NCI-H1417 treated with DMSO at 0.1 percent for 48 hours (cell line): Measurements from ENCODE around the gene AKR1B15.
"Not testable (repeated sequence)": the region's sequence is repeated elsewhere in the genome, so short reads cannot be mapped to it uniquely, and the experiment has no call there.

Source experiments
- DNase-seq: peaks from one replicate; lab custom pipeline; 2025; lab: John Stamatoyannopoulos, UW

AKR1B15 gene

DNA sequence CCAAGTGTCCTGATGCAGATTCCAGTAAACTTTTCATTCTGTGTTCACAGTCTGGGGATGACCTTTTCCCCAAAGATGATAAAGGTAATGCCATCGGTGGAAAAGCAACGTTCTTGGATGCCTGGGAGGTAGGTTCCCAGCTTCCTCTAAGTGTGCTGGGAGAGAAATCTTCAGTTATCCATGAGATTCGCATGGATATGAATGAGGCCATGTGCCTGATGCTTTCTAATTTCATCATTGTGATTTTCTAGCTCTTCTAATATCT lies 16.0 kb upstream of the AKR1B15 start:
- no peak for DNase-seq

DNA sequence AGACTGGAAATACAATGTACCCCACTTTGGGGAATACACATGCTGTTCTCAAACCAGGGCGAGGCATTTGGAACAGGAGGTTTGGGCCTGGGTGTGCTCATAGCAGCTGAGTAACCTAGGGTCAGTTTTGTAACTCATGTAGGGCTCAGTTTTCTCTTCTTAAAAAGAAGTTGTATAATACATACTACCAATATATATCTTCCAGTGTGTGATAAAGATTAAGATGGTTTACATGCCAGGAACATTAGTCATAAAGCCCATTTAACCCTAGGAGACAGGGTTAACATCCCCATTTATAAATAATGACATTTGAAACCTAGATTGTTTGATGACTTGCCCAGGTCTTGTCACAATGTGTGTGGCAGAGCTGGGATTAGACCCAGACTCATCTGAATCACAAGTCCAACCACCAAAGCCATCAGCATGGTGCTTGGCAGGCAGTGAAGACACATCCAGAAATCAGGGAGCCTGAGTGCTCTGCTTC lies 15.6 kb upstream of the AKR1B15 start:
- DNase-seq, result no peak

DNA sequence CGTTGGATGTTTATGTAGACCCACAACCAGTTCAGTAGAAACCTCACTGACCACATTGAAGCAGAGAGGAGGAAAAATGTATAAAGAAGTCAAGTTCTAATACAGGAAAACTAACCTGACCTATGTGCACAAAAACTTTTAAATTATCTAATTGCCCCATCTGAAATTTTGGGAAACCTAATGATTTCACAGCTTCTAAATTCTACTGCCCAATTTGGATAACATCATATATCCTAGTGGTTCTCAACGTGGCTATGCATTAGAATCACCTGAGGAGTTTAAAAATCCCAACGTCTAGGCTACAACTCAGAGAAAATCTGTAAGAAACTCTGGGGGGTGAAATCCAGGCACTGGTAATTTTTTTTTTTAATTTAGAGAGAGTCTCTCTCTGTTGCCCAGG lies 14.3 kb upstream of the AKR1B15 start:
- DNase-seq, result no peak

DNA sequence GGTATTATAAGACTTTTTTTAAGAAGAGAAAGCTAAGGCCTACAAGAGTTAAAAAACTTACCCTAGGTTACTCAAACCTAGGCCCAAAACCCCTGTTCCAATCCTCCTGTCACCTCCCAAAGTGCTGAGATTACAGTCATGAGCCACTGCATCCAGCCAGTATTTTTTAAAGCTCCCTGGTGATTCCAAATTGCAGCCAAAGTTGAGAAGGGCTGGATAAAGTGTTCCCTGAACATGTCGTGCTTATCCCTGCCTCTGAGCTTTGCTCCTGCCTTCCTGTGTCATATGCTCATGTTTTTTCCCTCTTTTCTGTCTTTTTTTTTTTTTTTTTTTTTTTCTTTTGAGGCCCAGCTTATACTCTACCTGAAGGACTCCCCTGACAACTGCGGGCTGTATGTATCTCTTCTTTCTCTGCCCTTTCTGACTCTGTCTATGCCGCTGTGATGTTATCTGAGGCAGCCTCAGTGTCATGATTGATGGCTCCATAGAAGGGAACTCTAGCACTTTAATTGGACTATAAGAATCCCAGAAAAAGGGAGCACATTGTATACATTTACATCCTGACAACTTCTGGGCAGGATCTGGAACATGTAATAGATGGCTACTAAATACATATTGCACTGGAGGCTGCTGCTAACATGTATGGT lies 13.5 kb upstream of the AKR1B15 start:
- DNase-seq, result no peak

DNA sequence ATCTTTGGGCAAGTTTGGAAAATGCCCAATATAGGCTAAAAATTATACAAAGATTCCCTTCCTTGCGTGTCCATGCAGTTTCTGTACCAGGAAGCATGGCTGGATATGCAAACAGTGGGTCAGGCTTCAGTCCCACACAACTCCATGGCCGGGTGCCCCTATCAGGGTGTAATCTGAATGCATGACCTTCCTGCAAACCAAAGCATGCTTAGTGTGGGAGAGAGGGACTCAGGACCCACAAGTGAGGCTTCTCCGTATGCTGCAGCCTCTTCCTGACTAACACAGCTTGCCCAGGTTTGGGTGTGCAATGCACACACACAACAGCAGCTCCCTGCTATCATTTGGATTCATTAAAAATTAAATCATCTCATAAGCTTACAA lies 13.0 kb upstream of the AKR1B15 start:
- DNase-seq, result no peak

DNA sequence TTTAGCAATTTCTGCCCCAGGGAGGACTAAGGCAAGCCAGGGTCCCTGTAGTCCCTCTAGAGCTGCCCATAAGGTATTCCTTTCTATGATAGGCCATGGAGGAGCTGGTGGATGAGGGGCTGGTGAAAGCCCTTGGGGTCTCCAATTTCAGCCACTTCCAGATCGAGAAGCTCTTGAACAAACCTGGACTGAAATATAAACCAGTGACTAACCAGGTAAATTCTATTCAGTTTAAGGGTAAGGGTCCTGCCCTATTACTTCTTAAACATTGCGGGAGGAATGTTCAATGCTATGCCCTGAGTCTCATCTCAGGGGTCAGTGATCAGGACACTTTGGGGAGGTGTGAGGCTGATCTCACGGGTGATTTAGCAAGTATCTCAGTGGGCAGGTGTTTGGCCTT lies 12.4 kb upstream of the AKR1B15 start:
- DNase-seq, result not testable (repeated sequence)

DNA sequence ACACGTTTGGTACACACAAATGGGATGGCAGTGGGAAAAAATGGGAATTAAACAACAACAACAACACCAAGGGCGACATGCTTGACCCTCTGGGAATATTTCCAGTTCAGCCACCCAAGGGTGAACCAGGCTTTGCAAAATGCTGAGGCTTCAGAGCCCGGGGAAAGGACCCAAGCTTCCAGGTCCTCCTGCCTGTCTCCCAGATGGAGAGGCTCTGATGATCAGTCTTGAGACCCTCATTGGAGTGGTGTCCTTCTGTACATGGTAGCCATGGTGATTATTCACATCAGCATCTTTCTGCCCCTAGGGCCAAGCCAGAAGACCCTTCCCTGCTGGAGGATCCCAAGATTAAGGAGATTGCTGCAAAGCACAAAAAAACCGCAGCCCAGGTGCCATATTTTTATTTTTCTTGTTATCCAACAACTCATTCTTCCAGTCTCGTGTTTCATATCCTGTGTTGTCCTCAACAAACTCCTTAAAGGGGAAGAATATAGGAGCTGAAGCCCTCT lies 11.6 kb upstream of the AKR1B15 start:
- DNase-seq, result not testable (repeated sequence)

DNA sequence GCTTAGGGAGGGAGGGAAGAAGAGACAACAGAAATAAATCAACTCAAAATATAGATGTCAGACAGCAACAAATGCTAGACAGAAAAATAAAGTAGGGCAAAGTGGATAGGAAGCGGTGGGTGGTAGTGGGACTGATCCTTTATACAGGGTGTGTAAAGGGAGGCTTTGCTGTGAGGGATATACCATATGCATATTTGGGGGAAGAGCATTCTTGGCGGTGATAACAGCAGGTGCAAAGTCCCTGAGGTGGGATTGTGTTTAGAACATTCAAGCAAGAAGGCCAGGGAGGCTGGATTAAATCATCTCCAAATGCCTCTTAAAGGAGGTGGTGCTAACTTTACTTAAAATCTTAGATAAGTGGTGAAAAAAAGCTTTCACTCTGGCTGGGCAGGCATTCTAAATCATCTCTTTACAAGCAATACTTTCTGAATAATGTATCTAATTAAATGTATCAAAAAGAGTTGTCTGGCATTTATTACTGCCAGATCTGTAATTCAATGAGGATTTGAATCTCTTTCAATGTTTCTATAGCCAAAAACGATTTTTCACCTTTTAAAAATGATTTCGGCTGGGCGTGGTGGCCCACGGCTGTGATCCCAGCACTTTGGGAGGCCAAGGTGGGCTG lies 9.4 kb upstream of the AKR1B15 start:
- DNase-seq, result no peak

DNA sequence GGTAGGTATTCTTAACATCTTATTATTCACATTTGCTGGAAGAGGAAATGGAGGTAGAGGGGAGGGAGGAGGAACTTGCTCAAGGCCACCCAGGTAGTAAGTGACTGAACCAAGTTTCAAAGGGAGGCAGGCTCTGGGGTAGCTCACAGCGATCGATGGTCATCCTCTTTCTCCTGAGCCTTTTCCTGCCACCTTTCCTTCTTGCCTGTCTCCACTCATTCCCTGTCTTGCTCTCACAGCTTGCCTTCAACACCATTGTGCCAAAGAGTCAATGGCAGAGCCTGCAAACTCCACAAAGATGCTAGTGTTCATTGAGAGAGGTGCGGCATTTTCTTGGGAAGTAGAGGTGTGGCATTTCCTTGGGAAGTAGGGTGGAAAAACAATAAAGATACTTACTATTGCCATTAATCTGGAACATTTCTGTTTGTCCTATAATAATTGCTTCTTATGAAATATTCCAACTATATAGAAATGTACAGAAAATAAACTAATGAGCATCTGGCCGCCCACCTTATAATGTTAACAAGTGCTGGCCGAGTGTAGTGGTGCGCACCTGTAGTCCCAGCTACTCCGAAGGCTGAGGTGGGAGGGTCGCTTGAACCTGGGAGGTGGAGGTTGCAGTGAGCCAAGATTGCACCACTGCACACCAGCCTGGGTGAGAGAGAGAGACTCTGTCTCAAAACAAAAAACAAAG lies 7.3 kb upstream of the AKR1B15 start:
- DNase-seq, result not testable (repeated sequence)

DNA sequence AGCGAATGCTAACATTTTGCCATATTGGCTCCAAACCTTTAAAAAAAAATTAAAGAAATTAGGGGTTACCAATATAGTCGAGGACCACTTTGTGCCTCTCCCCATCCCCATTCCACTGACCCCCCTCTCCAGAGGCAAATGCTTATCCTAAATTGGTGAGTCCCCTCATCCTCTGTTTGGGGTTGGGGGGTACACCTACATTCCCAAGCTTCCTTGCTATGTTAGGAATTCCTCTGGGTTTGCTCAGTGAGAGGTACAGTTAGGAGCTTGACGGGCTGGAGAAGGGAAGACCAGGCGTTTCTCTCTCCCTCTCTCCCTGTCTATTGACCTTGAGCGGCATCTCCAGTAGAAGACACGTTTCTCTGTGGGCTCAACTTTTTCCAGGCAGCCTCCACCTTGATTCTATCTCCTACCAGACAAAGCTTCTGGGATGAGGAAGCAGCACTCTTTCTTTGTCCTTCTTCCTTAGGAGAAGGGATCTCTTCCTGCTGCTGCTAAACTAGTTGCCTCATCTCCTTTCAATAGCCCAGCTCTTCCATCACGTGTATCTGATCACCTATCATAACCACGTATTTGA lies 6.6 kb upstream of the AKR1B15 start:
- DNase-seq, result no peak

DNA sequence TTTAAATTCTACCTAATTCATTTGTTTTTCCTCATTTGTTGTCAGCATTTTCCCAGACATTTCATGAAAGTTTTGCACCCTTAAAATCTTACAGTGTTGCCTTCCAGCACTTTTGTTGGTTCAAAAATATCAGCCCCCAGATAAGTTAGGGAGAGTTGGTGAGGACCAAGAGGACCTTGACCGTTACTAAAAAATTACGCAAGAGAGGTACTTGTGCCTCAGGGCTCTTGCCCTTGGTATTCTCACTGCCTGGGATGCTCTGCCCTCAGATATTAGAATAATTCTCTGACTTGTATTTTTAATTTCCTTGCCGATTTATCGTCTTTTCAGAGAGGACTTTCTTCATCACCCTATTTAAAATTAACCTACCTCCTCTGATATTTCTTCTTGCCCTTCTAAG lies 3.5 kb upstream of the AKR1B15 start:
- no peak for DNase-seq

DNA sequence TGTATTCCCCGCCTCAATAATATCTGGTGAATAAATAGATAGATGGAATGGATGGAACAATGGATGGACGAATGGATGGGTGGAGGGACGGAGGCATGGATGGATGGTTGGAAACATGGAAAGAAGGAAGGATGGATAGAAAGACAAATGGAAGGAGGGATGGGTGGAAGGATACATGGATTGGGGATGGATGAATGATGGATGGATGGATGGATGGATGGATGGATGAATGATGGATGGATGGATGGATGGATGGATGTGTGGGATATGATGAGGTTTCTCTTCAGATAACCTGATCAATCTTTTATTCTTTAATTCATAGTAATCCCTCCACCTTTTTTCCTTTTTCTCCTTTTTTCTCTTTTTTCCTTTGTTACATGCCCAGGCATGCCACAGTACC lies 3.0 kb upstream of the AKR1B15 start:
- no peak for DNase-seq

DNA sequence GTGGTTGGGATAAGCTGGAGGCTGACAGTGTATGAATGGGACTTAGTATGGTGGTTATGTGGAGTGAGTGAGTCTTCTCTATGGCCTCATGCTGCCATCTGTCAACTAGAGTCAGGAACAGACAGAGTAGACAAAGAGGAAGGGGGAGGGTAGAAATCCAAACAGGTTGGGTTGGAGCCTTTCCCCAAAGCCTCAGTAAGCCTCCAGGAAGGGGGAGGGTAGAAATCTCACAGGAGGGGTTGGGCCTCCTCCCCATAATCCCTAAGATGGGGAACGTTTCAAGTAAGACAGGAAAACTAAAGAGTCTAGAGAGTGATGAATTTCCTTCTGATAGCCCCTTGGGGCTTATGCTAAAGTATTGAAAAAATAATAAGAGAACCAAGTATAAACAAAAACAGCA lies 2.0 kb upstream of the AKR1B15 start:
- DNase-seq, result no peak

DNA sequence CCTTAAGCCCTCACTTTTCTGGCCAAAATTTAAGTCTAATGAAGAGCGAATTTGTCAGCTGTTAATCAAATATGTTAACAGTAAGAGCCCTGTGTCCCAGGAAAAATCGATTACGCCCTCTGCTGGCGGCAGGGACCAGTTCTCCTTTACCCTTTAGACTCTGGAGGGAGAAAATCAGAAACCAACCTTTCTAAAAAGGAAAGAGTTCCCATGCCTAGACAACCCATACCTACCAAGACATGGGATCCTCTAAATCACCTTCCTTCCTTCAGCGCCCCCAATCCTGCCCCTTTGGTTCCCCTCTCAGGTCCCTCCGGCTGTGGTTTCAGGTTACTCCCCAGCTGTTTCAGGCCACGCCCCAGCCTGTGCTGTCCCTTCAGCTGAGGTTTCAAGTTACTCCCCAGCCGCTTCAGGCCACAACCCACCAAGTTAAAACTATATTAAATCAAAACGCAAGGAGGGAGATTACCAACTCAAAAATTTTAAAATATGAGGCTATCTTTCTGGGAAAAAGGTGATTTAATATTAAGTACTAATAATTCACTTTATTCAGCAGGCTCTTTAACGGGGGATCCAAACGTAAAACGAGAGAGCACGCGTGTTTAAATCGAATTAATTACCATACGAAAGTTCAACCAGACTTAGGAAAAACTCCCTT lies 1.4 kb upstream of the AKR1B15 start:
- peak; percentile 32 for DNase-seq

DNA sequence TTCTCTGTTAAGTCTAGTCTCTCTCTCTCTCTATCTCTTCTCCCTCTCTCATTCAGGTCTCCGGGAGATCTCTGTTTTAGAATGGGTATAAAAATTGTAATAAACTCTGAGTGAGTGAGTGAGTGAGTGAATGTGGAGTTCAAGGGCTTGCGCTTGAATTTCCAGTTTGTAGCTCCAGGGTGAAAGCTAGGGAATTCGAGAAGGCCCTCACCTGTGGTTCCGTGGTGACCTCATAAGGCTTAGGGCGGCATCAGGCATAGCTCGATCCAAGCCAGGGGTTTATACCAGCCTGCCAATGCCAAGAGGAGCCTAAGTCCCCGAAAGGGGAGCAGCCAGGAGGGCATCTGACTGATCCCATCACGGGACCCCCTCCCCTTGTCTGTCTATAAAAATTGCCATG lies 456 bp downstream of the AKR1B15 start:
- no peak for DNase-seq

DNA sequence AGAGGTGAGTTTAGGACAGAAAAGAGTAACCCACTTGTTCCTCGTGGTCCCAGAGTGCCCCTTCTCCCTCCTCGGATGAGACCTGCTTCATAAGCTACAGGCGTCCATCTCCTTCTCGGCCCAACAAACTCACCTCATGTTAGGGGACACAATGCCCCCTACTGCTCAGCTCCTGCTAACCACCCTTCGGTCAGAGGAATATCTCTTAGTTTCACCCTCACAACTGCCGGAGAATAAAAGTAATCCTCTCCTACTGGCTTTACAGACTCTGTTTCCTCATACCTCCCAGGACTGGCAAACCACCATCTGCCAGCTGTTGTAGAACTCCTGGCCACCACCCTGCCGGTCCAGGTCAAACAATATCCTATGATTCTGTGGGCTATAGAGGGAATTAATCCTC lies 3.2 kb downstream of the AKR1B15 start:
- DNase-seq, result no peak

DNA sequence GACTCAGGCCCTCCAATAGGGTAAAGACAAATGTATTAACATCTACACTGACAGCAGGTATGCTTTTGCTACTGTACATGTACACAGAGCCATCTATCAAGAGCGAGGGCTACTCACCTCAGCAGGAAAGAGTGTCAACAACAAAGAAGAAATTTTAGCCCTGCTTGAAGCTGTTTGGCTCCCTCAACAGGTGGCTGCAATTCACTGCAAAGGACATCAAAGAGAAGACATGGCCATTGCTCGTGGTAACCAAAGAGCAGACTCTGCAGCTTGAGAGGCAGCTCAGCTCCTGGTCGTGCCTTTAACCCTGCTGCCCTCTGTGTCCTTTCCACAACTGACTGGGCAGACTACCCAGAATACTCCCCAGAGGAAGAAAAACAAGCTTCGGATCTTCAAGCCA lies 5.1 kb downstream of the AKR1B15 start:
- no peak for DNase-seq

DNA sequence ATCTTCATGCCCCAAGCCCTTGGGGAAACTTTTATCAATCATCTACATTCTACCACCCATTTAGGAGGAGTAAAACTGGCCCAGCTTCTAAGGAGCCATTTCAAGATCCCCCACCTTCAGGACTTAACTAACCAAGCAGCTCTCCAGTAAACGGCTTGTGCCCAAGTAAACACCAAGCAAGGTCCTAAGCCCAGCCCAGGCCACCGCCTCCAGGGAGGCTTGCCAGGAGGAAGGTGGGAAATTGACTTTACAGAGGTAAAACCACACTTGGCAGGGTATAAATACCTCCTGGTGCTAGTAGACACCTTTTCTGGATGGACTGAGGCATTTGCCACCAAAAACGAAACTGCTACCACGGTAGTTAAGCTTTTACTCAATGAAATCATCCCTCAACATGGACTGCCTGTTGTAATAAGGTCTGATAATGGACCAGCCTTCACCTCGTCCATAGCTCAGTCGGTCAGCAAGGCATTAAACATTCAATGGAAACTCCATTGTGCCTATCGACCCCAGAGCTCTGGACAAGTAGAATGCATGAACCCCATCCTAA lies 5.6 kb downstream of the AKR1B15 start:
- no peak for DNase-seq

DNA sequence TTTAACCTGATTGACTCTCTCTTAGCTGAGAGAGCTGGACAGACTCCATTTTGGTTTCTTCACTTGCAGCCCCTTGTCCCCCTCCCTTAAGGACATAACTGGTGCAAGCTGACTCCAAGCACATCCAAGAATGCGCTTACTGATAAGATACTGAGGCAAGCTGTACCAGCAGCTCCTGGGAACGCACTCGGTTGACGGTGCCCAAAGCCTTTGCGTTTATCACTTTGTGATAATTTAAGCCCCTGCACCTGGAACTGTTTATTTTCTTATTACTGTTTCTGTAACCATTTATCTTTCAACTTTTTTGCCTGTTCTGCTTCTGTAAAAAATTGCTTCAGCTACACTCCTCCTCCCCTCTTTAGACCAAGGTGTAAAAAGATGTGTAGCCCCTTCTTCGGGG lies 8.5 kb downstream of the AKR1B15 start:
- DNase-seq, result no peak

DNA sequence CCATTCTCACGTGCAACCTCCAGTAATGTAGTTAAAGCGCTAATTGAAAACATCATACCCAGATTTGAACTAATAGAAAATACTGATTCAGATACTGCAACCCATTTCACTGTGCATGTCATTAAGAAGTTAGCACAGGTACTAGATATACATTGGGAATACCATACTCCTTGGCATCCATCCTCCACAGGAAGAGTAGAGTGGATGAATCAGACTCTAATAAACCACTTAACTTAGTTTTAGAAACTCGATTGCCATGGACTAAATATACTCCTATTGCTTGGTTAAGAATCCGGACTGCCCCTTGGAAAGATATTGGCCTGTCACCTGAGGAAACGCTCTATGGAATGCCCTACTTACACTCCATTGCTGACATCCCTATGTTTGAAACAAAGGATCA lies 9.5 kb downstream of the AKR1B15 start:
- no peak for DNase-seq

DNA sequence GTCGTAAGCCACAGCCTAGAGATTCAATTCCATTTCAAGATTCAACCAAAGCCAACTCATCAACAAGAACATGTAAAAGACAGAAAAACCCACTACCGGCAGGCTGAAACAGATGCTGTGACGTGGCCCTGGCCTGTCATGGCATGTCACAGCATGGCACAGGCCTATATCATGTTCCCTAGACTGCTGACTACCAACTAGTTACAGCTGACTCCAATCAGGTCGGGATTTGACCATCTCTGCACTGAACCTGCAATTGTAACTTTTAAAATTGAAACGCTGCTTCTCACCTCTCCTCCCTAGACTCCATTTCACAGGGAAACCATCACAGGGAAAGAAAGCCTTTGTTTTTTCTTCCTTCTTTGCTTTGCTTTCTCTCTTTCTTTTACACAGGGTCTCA lies 12.7 kb downstream of the AKR1B15 start:
- DNase-seq, result not testable (repeated sequence)

DNA sequence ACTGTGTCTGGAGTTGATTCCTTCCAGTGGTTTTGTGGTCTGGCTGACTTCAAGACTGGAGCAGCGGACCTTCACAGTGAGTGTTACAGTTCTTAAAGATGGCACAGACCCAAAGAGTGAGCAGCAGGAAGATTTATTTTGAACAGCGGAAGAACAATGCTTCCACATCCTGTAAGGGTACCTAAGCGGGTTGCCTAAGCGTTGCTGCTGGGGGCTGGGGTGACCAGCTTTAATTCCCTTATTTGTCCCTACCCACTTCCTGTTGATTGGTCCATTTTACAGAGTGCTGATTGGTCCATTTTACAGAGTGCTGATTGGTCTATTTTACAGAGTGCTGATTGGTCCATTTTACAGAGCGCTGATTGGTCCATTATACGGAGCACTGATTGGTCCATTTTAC lies 13.2 kb downstream of the AKR1B15 start:
- DNase-seq, result no peak
